ENCODE measurements around the gene KIT.

KIT gene

DNA sequence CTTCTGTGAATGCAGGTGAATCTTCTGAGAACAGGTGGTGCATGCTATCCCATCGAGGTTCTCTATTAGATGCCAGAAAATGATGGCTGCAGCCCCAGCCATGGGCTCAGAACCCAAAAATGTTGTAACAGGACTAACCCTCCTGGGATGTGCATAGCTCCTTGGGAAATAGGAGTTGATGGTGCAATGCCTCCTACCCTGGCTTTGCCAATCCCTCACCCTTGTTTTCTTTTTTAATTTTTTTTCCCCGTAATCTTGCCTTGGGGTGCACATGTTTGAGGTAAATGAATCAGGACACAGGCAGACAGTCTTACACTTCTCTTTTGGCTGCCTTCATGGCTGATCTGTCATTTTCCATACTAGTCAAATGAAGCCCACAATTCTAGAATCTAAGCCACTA lies 96.6 kb downstream of the KIT start:
- no peaks in the 10 kb centered on the region for H3K27me3 ChIP-seq (ENCODE audit: low read depth, low read length)
- H3K36me3 ChIP-seq (ENCODE audit: control insufficient read depth in 1 of 2, insufficient read depth in 2 of 2, low read length in 2 of 2), result no peaks in the 10 kb centered on the region
- no peaks in the 10 kb centered on the region for H3K4me1 ChIP-seq (ENCODE audit: control insufficient read depth in 1 of 2, insufficient read depth in 2 of 2, low read length in 2 of 2)
- H3K27ac ChIP-seq (ENCODE audit: low read length), result no peak overlapping the region
- no peak overlapping the region for H3K4me3 ChIP-seq (ENCODE audit: low read depth in 1 of 2, low read length in 2 of 2)
- no peaks in the 10 kb centered on the region for H3K9me3 ChIP-seq (ENCODE audit: control insufficient read depth in 1 of 2, low read length in 2 of 2)

DNA sequence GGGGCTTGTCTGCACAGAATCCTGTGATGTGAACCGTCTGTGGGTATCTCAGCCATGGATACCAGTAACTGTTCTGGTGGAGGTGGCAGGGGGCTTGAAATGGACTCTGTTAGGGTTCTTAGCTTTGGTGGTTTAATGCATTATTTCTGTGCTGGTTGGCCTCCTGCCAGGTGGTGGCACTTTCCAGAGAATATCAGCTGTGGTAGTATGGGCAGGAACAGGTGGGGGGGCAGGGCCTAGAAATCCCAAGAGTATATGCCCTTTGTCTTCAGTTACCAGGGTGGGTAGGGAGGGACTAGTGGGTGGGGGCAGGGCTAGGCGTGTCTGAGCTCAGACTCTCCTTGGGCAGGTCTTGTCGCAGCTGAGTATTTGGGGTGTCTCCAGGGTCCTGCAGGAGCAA lies 106.7 kb downstream of the KIT start:
- no peak overlapping the region for H3K4me3 ChIP-seq (ENCODE audit: low read depth in 1 of 2, low read length in 2 of 2)
- no peaks in the 10 kb centered on the region for H3K27me3 ChIP-seq (ENCODE audit: low read depth, low read length)
- no peaks in the 10 kb centered on the region for H3K36me3 ChIP-seq (ENCODE audit: control insufficient read depth in 1 of 2, insufficient read depth in 2 of 2, low read length in 2 of 2)
- H3K27ac ChIP-seq (ENCODE audit: low read length), result no peak overlapping the region
- H3K9me3 ChIP-seq (ENCODE audit: control insufficient read depth in 1 of 2, low read length in 2 of 2), result peaks cover 0 to 7% of the 10 kb centered on the region in 2 donors
- no peaks in the 10 kb centered on the region for H3K4me1 ChIP-seq (ENCODE audit: control insufficient read depth in 1 of 2, insufficient read depth in 2 of 2, low read length in 2 of 2)

DNA sequence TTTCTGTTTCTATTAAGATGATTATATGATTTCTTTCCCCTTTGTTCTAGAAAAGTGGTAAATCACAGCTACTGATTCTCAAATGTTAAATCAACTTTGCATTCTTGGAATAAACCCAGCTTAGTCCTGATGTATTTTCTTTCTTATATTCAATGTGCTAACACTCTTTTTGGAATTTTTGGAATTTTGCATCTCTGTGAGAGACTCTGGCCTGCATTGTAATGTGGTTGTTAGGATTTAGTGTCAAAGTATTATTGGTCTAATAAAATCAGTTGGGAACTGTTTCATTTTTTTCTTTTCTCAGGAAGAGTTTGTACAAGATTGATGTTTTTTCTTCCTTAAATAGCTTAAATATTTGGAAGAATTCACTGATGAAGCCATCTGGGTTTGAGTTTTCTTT lies 109.6 kb downstream of the KIT start:
- H3K4me3 ChIP-seq (ENCODE audit: low read depth in 1 of 2, low read length in 2 of 2), result no peak overlapping the region
- H3K4me1 ChIP-seq (ENCODE audit: control insufficient read depth in 1 of 2, insufficient read depth in 2 of 2, low read length in 2 of 2), result no peaks in the 10 kb centered on the region

DNA sequence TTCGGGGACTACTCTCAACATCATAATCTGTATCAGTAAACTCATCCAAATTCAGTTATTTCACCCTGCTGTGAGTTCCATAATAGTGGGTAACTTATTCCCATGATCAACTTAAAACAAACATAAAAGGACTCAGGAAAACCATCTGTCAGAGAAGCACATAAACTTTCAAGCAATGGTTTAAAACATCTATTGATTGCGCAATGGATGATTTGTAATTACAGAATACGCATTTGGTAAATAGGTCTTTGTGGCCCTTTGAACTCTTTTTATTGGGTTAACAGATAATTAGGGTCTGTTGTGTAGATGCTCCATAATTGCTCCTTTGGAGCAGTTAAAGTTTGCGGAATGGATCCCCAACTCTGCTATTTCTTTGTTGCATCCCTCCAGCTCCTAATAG lies 115.3 kb downstream of the KIT start:
- Histone ChIP-seq H3K27me3 (ENCODE audit: low read depth, low read length) (no peaks in the 10 kb centered on the region), H3K4me1 (ENCODE audit: control insufficient read depth in 1 of 2, insufficient read depth in 2 of 2, low read length in 2 of 2) (no peaks in the 10 kb centered on the region), H3K9me3 (ENCODE audit: control insufficient read depth in 1 of 2, low read length in 2 of 2) (no peaks in the 10 kb centered on the region)

More for the DNA sequence above, 109.6 kb downstream of the KIT start:
- no peaks in the 10 kb centered on the region for H3K36me3 ChIP-seq (ENCODE audit: control insufficient read depth in 1 of 2, insufficient read depth in 2 of 2, low read length in 2 of 2)
- H3K9me3 ChIP-seq (ENCODE audit: control insufficient read depth in 1 of 2, low read length in 2 of 2), result peaks cover 0 to 3% of the 10 kb centered on the region in 2 donors
- no peaks in the 10 kb centered on the region for H3K27me3 ChIP-seq (ENCODE audit: low read depth, low read length)
- H3K27ac ChIP-seq (ENCODE audit: low read length), result no peak overlapping the region

DNA sequence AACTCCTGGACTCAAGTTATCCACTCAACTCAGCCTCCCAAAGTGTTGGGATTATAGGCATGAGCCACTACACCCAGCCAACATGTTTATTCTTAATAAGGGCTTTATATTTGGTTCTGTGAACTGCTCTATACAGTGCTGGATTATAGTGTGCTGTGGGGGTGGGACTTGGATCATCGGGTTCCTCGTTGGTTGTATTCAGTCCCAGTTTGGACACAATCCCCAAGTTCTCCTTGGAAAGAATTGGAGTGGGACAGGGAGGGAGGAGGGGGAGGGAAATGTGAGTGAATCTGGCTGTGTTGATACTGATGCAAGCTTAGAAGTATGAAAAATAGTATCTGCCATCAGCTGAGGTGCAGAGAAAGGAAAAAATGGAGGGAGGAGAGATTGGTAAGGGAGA lies 121.3 kb downstream of the KIT start:
- Histone ChIP-seq H3K4me3 (ENCODE audit: low read depth in 1 of 2, low read length in 2 of 2) (no peak overlapping the region), H3K9me3 (ENCODE audit: control insufficient read depth in 1 of 2, low read length in 2 of 2) (no peaks in the 10 kb centered on the region), H3K27ac (ENCODE audit: low read length) (no peak overlapping the region), H3K4me1 (ENCODE audit: control insufficient read depth in 1 of 2, insufficient read depth in 2 of 2, low read length in 2 of 2) (no peaks in the 10 kb centered on the region), H3K36me3 (ENCODE audit: control insufficient read depth in 1 of 2, insufficient read depth in 2 of 2, low read length in 2 of 2) (no peaks in the 10 kb centered on the region), H3K27me3 (ENCODE audit: low read depth, low read length) (no peaks in the 10 kb centered on the region)

More for the DNA sequence above, 115.3 kb downstream of the KIT start:
- Histone ChIP-seq H3K27ac (ENCODE audit: low read length) (no peak overlapping the region), H3K36me3 (ENCODE audit: control insufficient read depth in 1 of 2, insufficient read depth in 2 of 2, low read length in 2 of 2) (no peaks in the 10 kb centered on the region), H3K4me3 (ENCODE audit: low read depth in 1 of 2, low read length in 2 of 2) (no peak overlapping the region)

DNA sequence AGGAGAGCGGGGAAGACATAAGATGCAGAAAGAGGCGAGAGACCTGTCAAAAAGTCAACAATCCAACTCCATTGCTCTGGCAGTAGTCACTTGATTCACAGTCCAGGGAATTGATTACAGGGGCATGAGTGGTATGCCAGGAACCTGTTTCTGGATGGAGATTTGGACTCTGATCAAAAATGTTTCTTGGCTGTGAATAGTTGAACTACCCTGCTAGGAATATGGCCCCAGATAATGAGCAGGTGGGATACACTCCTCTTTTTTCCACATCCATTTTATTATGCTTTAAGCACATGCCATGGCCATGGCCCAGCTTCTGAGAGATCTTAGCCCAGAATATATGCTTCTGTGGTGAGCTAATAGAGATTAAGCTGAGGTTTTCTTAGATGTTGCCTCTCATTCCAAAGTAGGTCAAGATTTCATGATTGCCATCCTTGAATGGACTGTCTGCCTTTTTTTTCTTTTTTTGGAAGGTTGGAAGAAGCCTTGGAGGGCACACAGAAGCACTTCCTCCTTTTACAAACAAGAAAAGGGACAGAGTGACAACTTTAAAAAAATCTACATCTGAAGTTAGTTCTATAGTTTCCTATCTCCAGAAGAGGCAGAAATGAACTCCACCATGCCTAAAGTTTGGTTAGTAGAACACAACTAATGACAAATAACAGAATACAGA lies 121.9 kb downstream of the KIT start:
- Histone ChIP-seq H3K27me3 (ENCODE audit: low read depth, low read length) (no peaks in the 10 kb centered on the region), H3K9me3 (ENCODE audit: control insufficient read depth in 1 of 2, low read length in 2 of 2) (no peaks in the 10 kb centered on the region), H3K36me3 (ENCODE audit: control insufficient read depth in 1 of 2, insufficient read depth in 2 of 2, low read length in 2 of 2) (no peaks in the 10 kb centered on the region), H3K4me3 (ENCODE audit: low read depth in 1 of 2, low read length in 2 of 2) (no peak overlapping the region), H3K4me1 (ENCODE audit: control insufficient read depth in 1 of 2, insufficient read depth in 2 of 2, low read length in 2 of 2) (no peaks in the 10 kb centered on the region), H3K27ac (ENCODE audit: low read length) (no peak overlapping the region)

DNA sequence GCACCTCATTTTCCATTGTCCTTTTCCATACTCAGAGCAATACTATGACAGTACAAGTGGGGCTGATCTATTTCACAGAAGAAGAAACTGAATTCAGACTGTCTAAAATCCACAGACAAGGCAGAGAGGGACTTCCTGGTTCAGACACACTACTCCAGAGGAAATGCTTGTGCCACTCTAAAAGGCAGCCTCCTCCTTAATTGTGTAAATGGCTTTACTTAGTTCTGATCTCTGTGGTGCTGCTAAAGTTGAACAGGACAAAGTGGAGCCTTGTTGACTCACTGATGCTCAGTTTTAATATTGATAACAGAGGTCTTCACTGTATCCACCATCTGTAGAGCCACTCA lies 122.4 kb downstream of the KIT start:
- Histone ChIP-seq H3K9me3 (ENCODE audit: control insufficient read depth in 1 of 2, low read length in 2 of 2) (no peaks in the 10 kb centered on the region), H3K4me3 (ENCODE audit: low read depth in 1 of 2, low read length in 2 of 2) (no peak overlapping the region), H3K36me3 (ENCODE audit: control insufficient read depth in 1 of 2, insufficient read depth in 2 of 2, low read length in 2 of 2) (no peaks in the 10 kb centered on the region), H3K27ac (ENCODE audit: low read length) (no peak overlapping the region), H3K4me1 (ENCODE audit: control insufficient read depth in 1 of 2, insufficient read depth in 2 of 2, low read length in 2 of 2) (no peaks in the 10 kb centered on the region), H3K27me3 (ENCODE audit: low read depth, low read length) (no peaks in the 10 kb centered on the region)

DNA sequence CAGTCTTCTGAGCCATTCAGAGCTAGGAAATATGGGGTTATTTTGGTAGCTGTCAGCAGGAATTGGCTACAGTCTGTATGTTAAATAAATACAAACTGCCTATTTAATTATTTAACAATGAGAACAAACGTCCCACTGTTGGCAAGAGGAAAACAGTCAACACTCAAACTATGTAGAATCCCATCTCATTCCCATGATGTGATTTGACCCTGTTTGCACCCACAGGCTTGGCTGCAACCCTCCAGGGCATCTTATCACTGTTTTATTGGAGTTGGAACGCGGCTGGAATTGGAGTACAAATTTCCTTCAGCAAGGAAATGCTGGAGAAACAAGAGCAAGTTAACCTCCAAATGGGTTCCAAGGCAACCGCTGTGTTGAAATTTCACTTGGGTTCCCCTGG lies 124.0 kb downstream of the KIT start:
- H3K27me3 ChIP-seq (ENCODE audit: low read depth, low read length), result no peaks in the 10 kb centered on the region
- no peak overlapping the region for H3K27ac ChIP-seq (ENCODE audit: low read length)
- no peak overlapping the region for H3K4me3 ChIP-seq (ENCODE audit: low read depth in 1 of 2, low read length in 2 of 2)
- H3K4me1 ChIP-seq (ENCODE audit: control insufficient read depth in 1 of 2, insufficient read depth in 2 of 2, low read length in 2 of 2), result no peaks in the 10 kb centered on the region
- H3K36me3 ChIP-seq (ENCODE audit: control insufficient read depth in 1 of 2, insufficient read depth in 2 of 2, low read length in 2 of 2), result no peaks in the 10 kb centered on the region
- no peaks in the 10 kb centered on the region for H3K9me3 ChIP-seq (ENCODE audit: control insufficient read depth in 1 of 2, low read length in 2 of 2)

DNA sequence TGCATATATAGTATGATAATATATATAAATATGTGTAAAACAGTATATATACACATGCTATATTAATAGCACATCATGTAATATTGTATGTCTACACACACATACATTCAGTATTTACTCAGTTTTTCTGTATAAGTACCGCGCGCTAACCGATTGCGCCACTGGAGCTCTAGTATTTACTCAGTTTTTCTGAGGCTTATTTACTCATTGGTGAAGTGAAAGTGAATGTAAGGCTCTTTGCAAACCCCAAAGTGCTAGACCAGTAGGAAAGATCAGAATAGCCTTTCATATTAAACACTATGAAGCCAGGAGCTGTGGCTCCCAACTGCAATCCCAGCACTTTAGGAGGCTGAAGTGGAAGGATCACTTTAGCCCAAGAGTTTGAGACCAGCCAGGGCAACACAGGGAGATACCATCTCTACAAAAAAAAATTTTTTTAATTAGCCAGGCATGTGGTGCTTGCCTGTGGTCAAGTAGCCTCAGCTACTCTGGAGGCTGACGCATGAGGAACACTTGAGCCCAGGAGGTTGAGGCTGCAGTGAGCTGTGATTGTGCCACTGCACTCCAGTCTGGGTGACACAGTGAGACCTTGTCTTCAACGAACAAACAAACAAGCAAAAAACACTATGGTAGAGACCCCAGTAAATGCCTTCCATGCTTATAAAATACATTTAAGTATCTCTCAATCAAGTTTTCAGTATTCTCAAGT lies 125.8 kb downstream of the KIT start:
- Histone ChIP-seq H3K9me3 (ENCODE audit: control insufficient read depth in 1 of 2, low read length in 2 of 2) (no peaks in the 10 kb centered on the region), H3K4me1 (ENCODE audit: control insufficient read depth in 1 of 2, insufficient read depth in 2 of 2, low read length in 2 of 2) (no peaks in the 10 kb centered on the region), H3K36me3 (ENCODE audit: control insufficient read depth in 1 of 2, insufficient read depth in 2 of 2, low read length in 2 of 2) (no peaks in the 10 kb centered on the region), H3K4me3 (ENCODE audit: low read depth in 1 of 2, low read length in 2 of 2) (no peak overlapping the region), H3K27ac (ENCODE audit: low read length) (no peak overlapping the region), H3K27me3 (ENCODE audit: low read depth, low read length) (no peaks in the 10 kb centered on the region)

DNA sequence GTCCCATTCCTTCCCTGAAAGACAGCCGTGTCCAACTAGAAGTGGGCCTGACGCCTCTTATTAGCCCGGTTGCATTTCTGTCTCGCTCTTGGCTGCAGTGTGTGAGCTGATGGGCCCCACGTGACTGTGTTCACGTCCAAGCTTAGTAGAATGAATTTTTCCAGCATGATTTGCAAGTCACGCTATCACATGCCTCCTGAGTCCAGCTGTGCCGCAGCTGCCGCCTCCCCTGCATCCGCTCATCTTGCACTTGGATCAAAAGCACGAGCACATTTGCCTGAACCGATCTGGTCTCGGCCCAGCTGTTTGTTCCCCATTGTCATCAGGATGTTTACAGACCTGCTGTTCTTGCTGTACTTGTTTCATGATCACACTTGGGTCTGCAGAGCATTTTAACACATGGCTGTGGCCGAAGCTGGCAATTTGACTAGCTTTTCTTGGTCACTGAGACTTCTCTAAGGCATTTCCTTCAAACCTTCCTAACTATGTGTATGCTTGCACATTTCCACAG lies 126.5 kb downstream of the KIT start:
- peak overlapping the region; percentile 35 for H3K27ac ChIP-seq (ENCODE audit: low read length)
- H3K9me3 ChIP-seq (ENCODE audit: control insufficient read depth in 1 of 2, low read length in 2 of 2), result no peaks in the 10 kb centered on the region
- no peaks in the 10 kb centered on the region for H3K4me1 ChIP-seq (ENCODE audit: control insufficient read depth in 1 of 2, insufficient read depth in 2 of 2, low read length in 2 of 2)
- H3K4me3 ChIP-seq (ENCODE audit: low read depth in 1 of 2, low read length in 2 of 2), result no peak overlapping the region
- H3K36me3 ChIP-seq (ENCODE audit: control insufficient read depth in 1 of 2, insufficient read depth in 2 of 2, low read length in 2 of 2), result no peaks in the 10 kb centered on the region
- H3K27me3 ChIP-seq (ENCODE audit: low read depth, low read length), result no peaks in the 10 kb centered on the region

All from muscle layer of duodenum (tissue), 2 donors.